K562 (cell line): Measurements from ENCODE around the gene PARD3B. TPM values are rescaled to one million over a fixed set of nuclear protein-coding genes. Genes with fewer than 3 reads are reported as not detected.

Source experiments
- ATAC-seq: fragments of 200-7000 bp; cut with Tn5 transposase; 3 replicates; pipeline ENCODE4 v1.9.1; 2020; ENCODE audit warnings: moderate library complexity
- BruUV-seq: library from RNA; stranded (reverse); fragments of 400-500 nt; replicated peaks from 2 replicates; lab custom pipeline; 2021; lab: Mats Ljungman, UMichigan
- CTCF ChIA-PET: fragments of 300-600 bp; formaldehyde crosslinking; extraction: SDS; loops from one replicate; lab custom pipeline; 2021; ENCODE audit warnings: low intra/inter-chr PET ratio; lab: Yijun Ruan, JAX
- POLR2A ChIA-PET: fragments of 300-600, 350-650 bp; sonication (Branson Sonifier 250); formaldehyde crosslinking; extraction: SDS; loops from one replicate; lab custom pipeline; 2021; ENCODE audit warnings: antibody characterized with exemption, inconsistent platforms; lab: Yijun Ruan, JAX
- DNase-seq, 4 experiments: peaks; one replicate each; pipeline versions ENCODE4 v3.0.0 to v3.0.0-alpha.2; 2011 to 2018; ENCODE audit warnings: low spot score in 3 of 4, mixed read lengths in 3 of 4; ENCODE audit errors: extremely low read depth in 1 of 4
- FAIRE-seq: peaks from 2 replicates; lab custom pipeline; 2011; peaks lifted over from hg19 to GRCh38; lab: Jason Lieb, UNC
- H2AFZ ChIP-seq: 2 replicates; pipeline ENCODE4 v1.6.0; 2011; ENCODE audit warnings: low read depth, low read length, control low read depth, inconsistent platforms
- H3K27ac ChIP-seq: fragments of 200-600 bp; 3 replicates; pipeline ENCODE4 v1.8.0; 2011; ENCODE audit warnings: low read depth, mild to moderate bottlenecking, control low read depth, inconsistent platforms, low read length, moderate library complexity, mixed read lengths; ENCODE audit errors: extremely low read depth
- H3K27me3 ChIP-seq, 2 experiments: fragments of 300-600 bp in 1 of 2; 2 replicates in 1 of 2; 3 replicates in 1 of 2; pipeline versions ENCODE4 v1.6.0 to v1.8.0; 2011; ENCODE audit warnings: inconsistent platforms in 2 of 2, low read length in 2 of 2, mild to moderate bottlenecking in 1 of 2, mixed read lengths in 1 of 2, moderate library complexity in 1 of 2; ENCODE audit not compliant: control insufficient read depth in 2 of 2, insufficient read depth in 2 of 2
- H3K36me3 ChIP-seq: fragments of 300-600 bp; 3 replicates; pipeline ENCODE4 v1.8.0; 2011; ENCODE audit warnings: mild to moderate bottlenecking, low read length, inconsistent platforms; ENCODE audit not compliant: control insufficient read depth, insufficient read depth
- H3K4me1 ChIP-seq, 2 experiments: fragments of 200-600 bp in 1 of 2; replicated peaks in 1 of 2; 2 replicates in 1 of 2; 3 replicates in 1 of 2; pipeline versions ENCODE4 v1.5.1 to v1.8.0; 2011; ENCODE audit warnings: inconsistent platforms in 2 of 2, low read length in 2 of 2, mild to moderate bottlenecking in 1 of 2, mixed read lengths in 1 of 2, moderate library complexity in 1 of 2; ENCODE audit not compliant: control insufficient read depth in 2 of 2, insufficient read depth in 2 of 2
- H3K4me2 ChIP-seq: 2 replicates; pipeline ENCODE4 v1.6.1; 2011; ENCODE audit warnings: low read length, control low read depth, inconsistent platforms, mixed read lengths; ENCODE audit not compliant: insufficient read depth
- H3K4me3 ChIP-seq: fragments of 200-600 bp; sonication (generic), shearing (Covaris generic); 2 replicates; pipeline ENCODE4 v1.5.1; 2016; ENCODE audit warnings: control low read depth, inconsistent platforms
- H3K79me2 ChIP-seq: fragments of 200-600 bp; 3 replicates; pipeline ENCODE4 v1.8.0; 2011; ENCODE audit warnings: low read length, inconsistent platforms; ENCODE audit not compliant: control insufficient read depth, insufficient read depth
- H3K9ac ChIP-seq, 2 experiments: 2 replicates each; pipeline versions ENCODE4 v1.6.0 to v1.6.1; 2011; ENCODE audit warnings: low read depth in 2 of 2, low read length in 2 of 2, control low read depth in 1 of 2, inconsistent platforms in 1 of 2, mild to moderate bottlenecking in 1 of 2, mixed read lengths in 1 of 2; ENCODE audit not compliant: insufficient read depth in 1 of 2
- H3K9me1 ChIP-seq: one replicate; pipeline ENCODE4 v1.6.0; 2011; ENCODE audit warnings: inconsistent platforms, mild to moderate bottlenecking, low read length, moderate library complexity; ENCODE audit not compliant: control insufficient read depth, insufficient read depth
- H3K9me3 ChIP-seq: replicated peaks from 2 replicates; pipeline ENCODE4 v1.5.1; 2011; ENCODE audit warnings: low read depth, low read length, inconsistent platforms; ENCODE audit not compliant: control insufficient read depth, insufficient read depth
- H4K20me1 ChIP-seq: replicated peaks from 2 replicates; pipeline ENCODE4 v1.6.1; 2011; ENCODE audit warnings: low read length, inconsistent platforms, mixed read lengths; ENCODE audit not compliant: control insufficient read depth, insufficient read depth
- ARHGAP35 ChIP-seq: fragments of 450-650 bp; IDR thresholded peaks from 2 replicates; pipeline ENCODE4 v1.6.1; 2018; ENCODE audit not compliant: partially characterized antibody
- FOXK1 ChIP-seq: sonication (generic); formaldehyde crosslinking; IDR thresholded peaks from 2 replicates; pipeline ENCODE4 v1.8.0; 2022; ENCODE audit warnings: missing genetic modification reagents, mild to moderate bottlenecking, borderline replicate concordance
- ZNF12 ChIP-seq: sonication (generic); formaldehyde crosslinking; IDR thresholded peaks from 2 replicates; pipeline ENCODE4 v1.4.0; 2020; ENCODE audit warnings: mild to moderate bottlenecking, missing genetic modification reagents
- ZNF311 ChIP-seq: fragments of 250-450 bp; sonication (Bioruptor Pico); IDR thresholded peaks from 2 replicates; pipeline ENCODE4 v1.4.0; 2020; ENCODE audit warnings: mild to moderate bottlenecking, moderate library complexity
- WGBS: fragments of 100-300 bp; shearing (Covaris generic); methylation state at CpG from one replicate; pipeline ENCODE4 v1.1.6; 2016; ENCODE audit warnings: low coverage, mixed read lengths; ENCODE audit not compliant: insufficient coverage; ENCODE audit errors: missing lambda C conversion rate; 5-methylcytosine and 5-hydroxymethylcytosine counted together
- in situ Hi-C: fragments of 300-500 bp; cut with MboI; formaldehyde crosslinking; loops from 4 replicates; pipeline ENCODE4 v1.15.0; 2018; ENCODE audit warnings: inconsistent platforms, mixed read lengths
- intact Hi-C: fragments of 100-400 bp; cut with micrococcal nuclease; formaldehyde crosslinking; loops from 2 replicates; pipeline ENCODE4 v1.14.2; 2022
- polyA plus RNA-seq, 8 experiments: library from polyadenylated mRNA; depleted of rRNA in 4 of 8; stranded (reverse) in 5 of 8; unstranded in 3 of 8; fragments of >200 nt; fragmentation: Nextera tagmentation in 2 of 8; fragmentation: Illumina TruSeq in 1 of 8; extraction: Ambion mirVana in 2 of 8; extraction: Trizol in 1 of 8; gene quantifications; 2 replicates each; pipeline versions ENCODE4 v1.2.1 to v1.2.3, GENCODE V29; 2011 to 2014; ENCODE audit warnings: inconsistent platforms in 1 of 8, missing spikeins in 1 of 8
- total RNA-seq, 7 experiments: library from RNA; depleted of rRNA in 6 of 7; stranded (reverse); fragments of >200 nt in 6 of 7; fragmentation: Illumina TruSeq in 2 of 7; extraction: Trizol in 2 of 7; gene quantifications; 2 replicates each; pipeline versions ENCODE4 v1.2.1 to v1.2.3, GENCODE V29; 2011 to 2021; ENCODE audit warnings: low replicate concordance in 1 of 7
- TF ChIP-seq, protein P1 (sequence below): fragments of 250-450 bp; sonication (Bioruptor Pico); IDR thresholded peaks from 2 replicates; pipeline ENCODE4 v1.4.0; 2020; ENCODE audit warnings: mild to moderate bottlenecking, moderate library complexity

PARD3B gene
- total and polyA plus RNA-seq, 9 of the 15 experiments (the other 6 are each of a cell fraction or from before 2014, with no cell fraction given), result 0.15 to 3.0 (median 1.1) TPM

DNA sequence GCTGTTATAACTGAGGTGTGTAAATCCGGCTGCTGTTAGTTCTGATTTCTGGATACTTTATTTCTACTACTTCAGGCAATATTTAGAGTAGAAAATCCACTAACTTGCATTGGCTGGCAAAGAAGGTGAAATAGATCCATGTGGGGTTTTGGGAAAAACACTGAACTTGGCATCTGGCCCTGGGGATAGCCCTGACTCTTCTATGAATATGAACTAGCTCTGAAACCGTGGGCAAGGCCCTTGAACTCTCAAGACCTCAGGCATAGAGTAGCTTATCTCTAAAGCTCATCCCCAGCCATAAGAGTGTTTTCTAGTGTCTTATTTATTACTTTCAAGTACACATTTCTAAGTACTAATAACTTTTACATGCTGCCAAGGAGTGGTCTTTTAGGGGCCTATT lies 25.8 kb downstream of the PARD3B start:
- no peak for ATAC-seq
- H3K27me3 ChIP-seq, result no peaks in the 10 kb centered on the region
- intact Hi-C loops (no loop called here), in situ Hi-C loops (no loop called here)
- H3K9ac ChIP-seq, result no peak overlapping the region
- H3K27ac ChIP-seq, result no peak overlapping the region
- TF ChIP-seq ZNF311 (CRISPR knock-in tag), result no peak
- TF ChIP-seq, protein P1, sequence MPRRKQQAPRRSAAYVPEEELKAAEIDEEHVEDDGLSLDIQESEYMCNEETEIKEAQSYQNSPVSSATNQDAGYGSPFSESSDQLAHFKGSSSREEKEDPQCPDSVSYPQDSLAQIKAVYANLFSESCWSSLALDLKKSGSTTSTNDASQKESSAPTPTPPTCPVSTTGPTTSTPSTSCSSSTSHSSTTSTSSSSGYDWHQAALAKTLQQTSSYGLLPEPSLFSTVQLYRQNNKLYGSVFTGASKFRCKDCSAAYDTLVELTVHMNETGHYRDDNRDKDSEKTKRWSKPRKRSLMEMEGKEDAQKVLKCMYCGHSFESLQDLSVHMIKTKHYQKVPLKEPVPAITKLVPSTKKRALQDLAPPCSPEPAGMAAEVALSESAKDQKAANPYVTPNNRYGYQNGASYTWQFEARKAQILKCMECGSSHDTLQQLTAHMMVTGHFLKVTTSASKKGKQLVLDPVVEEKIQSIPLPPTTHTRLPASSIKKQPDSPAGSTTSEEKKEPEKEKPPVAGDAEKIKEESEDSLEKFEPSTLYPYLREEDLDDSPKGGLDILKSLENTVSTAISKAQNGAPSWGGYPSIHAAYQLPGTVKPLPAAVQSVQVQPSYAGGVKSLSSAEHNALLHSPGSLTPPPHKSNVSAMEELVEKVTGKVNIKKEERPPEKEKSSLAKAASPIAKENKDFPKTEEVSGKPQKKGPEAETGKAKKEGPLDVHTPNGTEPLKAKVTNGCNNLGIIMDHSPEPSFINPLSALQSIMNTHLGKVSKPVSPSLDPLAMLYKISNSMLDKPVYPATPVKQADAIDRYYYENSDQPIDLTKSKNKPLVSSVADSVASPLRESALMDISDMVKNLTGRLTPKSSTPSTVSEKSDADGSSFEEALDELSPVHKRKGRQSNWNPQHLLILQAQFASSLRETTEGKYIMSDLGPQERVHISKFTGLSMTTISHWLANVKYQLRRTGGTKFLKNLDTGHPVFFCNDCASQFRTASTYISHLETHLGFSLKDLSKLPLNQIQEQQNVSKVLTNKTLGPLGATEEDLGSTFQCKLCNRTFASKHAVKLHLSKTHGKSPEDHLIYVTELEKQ (CRISPR knock-in tag), result no peak
- no peak for TF ChIP-seq FOXK1 (CRISPR knock-in tag)
- no peak for TF ChIP-seq ZNF12 (CRISPR knock-in tag)
- no peak for TF ChIP-seq ARHGAP35
- H3K9me3 ChIP-seq, result no peaks in the 10 kb centered on the region
- no peaks in the 10 kb centered on the region for H3K36me3 ChIP-seq
- CTCF ChIA-PET, result no interaction called here
- H3K4me3 ChIP-seq, result no peak overlapping the region
- no TSS peak for BruUV-seq
- no peak for FAIRE-seq
- H3K9me1 ChIP-seq, result no peaks in the 10 kb centered on the region
- no peaks in the 10 kb centered on the region for H3K79me2 ChIP-seq
- H2AFZ ChIP-seq, result no peak overlapping the region
- H3K4me2 ChIP-seq, result no peak overlapping the region
- WGBS, result 45% methylated on average over 2 of the region's 2 CpGs
- POLR2A ChIA-PET, result interaction anchor here (1.1 kb wide), 1 partner anchor 10 kb away, joined by 3 read pairs; no protein-coding TSS in a partner anchor
- H4K20me1 ChIP-seq, result no peaks in the 10 kb centered on the region
- no peaks in the 10 kb centered on the region for H3K4me1 ChIP-seq
- DNase-seq, result no peak
